Erythroblast (primary cell): ENCODE data around the gene SERPINH1.

ENCODE experiments used
- DNase-seq, 2 experiments: peaks; one replicate each; lab custom pipeline; 2025; lab: John Stamatoyannopoulos, UW
- GATA1 ChIP-seq: IDR thresholded peaks from 2 replicates; pipeline ENCODE4 v1.6.1; 2011; ENCODE audit warnings: low read depth, mild to moderate bottlenecking, control low read depth, low read length, moderate library complexity
- POLR2A ChIP-seq: IDR thresholded peaks from 2 replicates; pipeline ENCODE4 v1.6.1; 2011; ENCODE audit warnings: mild to moderate bottlenecking, low read length

The SERPINH1 gene

DNA sequence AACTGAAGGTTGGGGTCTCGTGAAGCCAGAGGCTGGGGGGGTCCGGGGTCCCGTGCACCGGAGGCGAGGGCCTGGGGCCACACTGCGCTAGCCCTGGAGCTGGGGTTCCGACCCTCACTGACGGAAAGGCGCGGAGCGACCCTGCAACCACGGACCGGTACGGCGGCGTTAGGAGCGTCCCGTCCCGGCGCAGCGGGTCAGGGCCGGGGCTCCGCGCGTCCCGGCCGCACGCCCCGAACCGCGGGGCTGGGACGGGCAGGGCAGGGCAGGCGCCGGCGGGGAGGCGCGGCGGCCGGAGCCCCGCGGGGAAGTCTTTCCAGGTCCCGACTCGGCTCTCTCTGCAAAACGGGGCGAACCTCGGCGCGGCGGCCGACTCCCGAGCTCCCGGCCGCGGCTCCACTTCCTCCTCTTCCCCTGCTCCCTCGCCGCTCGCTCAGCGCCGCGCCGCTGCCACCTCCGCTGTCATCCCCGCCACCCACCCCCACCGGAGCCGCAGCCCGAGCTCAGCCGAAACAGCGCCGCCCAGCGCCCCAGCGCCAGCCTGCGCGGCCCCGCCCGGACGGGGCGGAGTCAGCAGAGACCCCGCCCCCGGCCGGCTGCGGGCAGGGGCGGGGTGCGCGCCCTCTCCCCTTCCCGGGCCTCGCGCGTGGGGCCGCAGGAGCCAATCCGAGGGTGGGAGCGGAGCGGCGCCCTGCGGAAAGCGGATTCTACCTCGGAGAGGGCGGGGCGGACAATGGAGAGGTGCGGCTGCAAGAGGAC, 36.4 kb upstream of the SERPINH1 start, which contains the start of gene GDPD5:
Gene GDPD5 (minus strand): TSS at position 509 of the 759 bp plus-strand sequence. CDS start 48,206 bp downstream, outside the sequence.
- DNase-seq: peak; percentile 91 to 95

DNA sequence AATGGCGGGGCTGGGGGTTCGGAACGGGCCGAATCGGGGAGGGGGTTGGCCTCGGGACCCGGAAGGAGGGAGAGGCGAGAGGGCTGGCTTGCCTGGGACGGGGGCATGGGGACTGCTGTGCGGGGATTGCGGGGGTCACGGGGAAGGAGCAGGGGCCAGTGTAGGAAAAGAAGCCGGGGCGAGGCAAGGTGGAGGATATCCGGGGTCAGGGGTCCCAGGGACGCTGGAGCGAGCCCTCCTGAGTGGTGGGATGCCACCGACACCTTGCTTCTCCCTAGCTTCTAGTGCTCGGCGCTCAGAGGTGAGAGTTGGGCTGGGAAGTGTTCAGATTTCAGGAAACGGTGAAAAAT, 35.9 kb upstream of the SERPINH1 start:
- TF ChIP-seq GATA1 (no peak), POLR2A (no peak)
- DNase-seq: no peak

More for the DNA sequence above, 36.4 kb upstream of the SERPINH1 start, which contains the start of gene GDPD5:
- TF ChIP-seq GATA1: no peak
- TF ChIP-seq POLR2A: peak; percentile 55

DNA sequence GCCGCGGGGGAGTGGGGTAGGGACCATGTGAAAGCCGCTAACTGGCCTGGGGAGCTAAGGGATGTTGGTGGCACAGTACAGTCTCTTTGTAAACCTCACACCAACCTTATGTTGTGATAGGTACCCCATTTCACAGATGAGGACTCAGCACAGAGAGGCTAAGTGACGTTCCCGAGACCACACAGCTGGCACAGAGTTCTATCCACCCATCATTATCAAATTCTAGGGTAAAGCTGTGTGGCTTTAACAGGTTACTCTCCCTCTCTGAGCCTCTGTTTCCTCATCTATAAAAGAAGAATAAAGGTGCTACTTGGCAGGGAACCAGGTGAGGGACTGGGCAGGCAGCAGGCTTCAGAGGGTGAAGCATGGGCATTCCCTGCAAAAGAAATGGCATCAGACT, 34.9 kb upstream of the SERPINH1 start:
- no peak for DNase-seq
- TF ChIP-seq GATA1: no peak
- TF ChIP-seq POLR2A: no peak

DNA sequence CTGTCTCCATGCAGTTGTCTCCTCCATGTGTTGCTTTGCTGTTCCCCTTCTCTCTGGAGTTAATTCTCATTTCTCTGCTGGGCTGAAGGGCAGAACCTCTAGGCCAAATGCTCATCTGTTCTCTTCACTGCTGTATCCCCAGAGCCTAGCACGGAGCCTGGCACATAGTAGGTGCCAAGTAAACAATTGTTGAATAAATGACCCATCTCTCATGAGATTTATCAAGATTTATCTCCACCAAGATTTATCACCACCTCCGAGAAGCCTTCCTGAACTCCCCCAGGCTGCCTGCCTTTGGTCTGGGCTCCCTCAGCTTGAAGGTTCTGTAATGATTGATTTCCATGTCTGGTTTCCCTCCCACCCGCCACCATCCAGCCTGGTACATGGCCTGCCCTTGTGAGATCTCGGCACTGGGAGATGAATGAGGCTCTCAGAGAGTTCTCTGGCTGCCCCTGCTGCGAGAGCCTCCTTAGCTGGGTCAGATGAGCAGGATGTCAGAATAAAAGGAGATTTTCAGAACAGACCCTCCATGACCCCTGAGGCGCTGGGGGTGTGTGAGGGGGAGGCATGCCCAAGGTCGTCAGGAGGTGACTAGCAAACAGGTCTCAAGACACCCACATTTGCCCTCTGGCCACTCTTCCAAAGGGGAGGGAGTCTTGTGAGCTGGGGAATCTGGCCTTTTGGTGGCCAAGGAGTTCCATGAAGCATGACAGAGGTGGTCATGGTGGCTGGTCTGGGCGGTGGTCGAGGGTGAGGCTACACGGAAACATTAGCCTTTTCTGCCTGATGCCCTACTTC, 33.9 kb upstream of the SERPINH1 start:
- DNase-seq: no peak
- TF ChIP-seq GATA1 (no peak), POLR2A (no peak)

DNA sequence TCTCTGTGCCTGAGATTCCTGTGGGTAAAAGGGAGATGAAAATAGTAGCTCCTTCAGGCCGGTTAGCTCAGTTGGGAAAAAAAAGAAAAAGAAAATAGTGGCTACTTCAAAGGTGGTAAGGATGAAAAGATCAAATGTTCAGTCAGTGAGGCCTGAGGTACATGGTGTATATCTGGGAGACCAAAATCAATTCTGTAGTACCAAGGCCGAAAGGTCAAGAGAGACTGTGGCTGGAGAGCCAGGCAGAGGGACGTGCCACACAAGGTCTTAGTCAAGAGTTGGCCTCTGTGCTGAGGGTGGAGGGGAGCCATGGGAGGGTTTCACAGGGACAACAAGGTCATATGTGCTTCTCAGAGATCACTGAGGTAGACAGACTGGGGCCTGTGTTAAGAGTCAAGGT, 31.5 kb upstream of the SERPINH1 start:
- no peak for TF ChIP-seq POLR2A
- TF ChIP-seq GATA1: no peak
- no peak for DNase-seq

DNA sequence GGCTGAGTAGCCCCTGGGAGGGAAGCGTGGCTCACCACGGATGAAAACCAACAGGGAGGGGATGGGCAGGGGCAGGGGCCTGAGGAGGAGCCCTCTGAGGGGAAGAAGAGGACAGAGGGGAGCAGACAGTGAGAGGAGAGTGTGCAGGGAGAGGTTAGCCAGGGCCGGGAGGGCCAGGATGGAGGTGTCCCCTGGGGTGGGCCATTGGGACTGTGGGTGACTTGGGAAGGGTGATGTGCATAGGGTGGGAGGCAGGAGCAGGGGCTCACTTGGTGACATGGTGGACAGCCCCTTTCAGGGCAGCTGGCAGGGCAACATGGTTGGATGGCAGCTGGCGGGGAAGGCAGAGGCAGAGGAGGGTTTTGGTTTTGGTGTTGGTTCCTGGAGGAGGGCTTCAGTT, 30.7 kb upstream of the SERPINH1 start:
- TF ChIP-seq POLR2A (no peak), GATA1 (no peak)
- no peak for DNase-seq

DNA sequence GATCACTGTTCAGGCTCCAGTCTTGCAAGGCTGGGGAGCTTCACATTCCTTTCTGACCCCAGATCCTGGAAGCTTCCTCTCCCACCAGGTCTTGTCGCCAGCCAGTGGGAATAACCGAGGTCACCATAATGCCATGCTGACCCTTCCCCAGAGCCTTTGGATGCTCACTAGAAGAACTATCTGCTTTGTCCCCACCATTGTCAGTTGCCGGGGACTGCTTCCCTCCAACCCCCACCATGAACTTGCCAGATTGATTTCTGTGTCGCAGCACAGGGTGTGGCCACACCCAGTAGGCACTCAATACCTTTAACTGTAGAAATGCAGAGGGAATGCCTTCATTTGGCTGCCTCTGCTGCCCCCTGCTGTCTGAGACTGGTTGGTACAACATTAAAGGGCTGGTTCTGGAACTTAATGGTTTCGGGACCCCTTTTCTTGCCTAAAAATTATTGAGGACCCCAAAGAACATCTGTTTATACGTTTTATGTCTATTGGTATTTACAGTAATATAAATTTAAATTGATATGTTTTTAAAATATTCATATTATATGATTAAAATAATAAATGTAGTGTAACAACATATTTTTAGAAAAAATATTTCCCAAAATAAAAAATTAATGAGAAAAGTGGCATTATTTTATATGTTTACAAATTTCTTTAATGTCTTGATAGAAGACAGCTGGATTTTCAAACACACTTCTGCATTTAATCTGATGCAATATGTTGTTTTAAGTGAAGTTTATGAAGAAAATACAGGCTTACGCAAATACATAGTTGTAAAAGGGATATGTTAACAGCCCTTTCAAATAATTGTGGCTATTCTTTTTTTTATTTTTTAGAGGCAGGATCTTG, 29.6 kb upstream of the SERPINH1 start:
- DNase-seq: peak; percentile 88 to 94
- TF ChIP-seq POLR2A: no peak
- TF ChIP-seq GATA1: no peak

DNA sequence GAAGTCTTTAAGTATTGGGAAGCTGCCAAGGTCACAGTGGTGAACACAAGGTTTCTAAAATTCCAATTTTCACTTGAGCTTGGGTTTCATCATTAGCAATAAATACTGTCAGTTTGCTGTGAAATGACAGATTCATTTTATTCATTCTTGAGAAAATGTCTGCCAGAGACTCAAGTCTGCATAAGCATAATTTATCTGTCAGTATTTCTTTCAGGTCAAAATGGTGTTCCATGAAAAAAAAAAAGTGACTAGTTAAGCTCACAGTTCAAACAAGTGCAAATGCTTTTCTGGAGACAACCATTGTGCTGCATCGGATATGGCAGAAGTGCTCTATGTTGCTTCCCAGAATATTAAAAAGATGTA, 28.2 kb upstream of the SERPINH1 start:
- DNase-seq: no peak
- TF ChIP-seq GATA1 (no peak), POLR2A (no peak)

DNA sequence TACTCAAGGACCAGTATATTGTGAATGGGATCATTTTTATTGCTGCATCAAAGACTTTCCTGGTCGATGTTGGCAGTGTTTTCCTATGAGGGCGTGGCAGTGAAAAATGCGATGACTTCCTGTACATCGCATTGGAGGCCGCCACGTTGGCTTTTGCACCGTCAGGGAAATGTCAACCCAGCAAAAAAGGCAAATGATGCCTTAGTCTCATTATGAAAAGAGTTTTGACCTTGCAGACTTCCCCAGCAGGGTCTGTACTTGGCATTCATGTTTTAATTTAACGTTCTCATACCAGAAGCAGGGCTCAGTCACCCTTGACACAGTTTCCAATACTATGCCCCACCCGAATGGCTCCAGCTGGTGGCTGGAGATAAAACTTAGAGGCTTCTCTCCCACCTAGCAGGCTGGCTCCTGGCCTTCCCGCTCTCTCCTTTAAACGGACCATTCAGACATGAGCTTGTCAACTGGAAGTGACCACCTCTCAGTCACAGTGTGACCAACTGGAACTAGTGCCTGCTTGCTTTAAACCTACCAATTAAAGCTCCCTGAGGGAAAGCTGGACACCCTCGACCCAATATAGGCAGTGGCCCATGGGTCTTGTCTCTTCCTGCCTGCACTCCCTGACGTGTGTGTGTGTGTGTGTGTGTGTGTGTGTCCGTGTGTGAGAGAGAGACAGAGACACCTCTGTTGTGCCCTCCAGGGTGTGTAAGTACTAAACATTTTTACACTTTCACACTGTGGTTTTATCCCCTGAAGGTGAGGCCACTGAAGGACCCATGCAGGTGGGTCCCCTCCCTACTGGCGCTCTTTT, 27.6 kb upstream of the SERPINH1 start:
- DNase-seq: peak; percentile 98 to 100
- TF ChIP-seq GATA1 (peak; percentile 53), POLR2A (peak; percentile 82)

DNA sequence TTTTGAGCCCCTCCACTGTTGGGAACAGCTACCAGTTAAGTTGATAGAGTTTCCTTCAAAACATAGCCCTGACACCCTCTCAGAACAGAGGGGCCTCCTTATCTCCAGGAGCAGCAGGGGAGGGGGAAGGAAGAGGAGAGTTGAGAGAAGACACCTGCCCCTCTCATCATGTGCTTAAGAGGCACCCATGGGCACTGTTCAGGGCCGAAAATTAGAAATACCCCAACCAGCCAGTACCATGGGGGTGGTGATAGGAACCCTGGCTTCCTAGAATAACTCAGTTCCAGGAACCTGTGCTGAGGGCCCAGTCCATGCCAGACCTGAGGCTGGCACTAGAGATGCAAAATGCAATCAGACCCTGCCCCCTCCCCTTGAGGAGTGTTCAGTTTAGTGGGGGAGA, 27.0 kb upstream of the SERPINH1 start:
- TF ChIP-seq POLR2A (peak; percentile 57), GATA1 (no peak)
- DNase-seq: peak; percentile 94 to 97

DNA sequence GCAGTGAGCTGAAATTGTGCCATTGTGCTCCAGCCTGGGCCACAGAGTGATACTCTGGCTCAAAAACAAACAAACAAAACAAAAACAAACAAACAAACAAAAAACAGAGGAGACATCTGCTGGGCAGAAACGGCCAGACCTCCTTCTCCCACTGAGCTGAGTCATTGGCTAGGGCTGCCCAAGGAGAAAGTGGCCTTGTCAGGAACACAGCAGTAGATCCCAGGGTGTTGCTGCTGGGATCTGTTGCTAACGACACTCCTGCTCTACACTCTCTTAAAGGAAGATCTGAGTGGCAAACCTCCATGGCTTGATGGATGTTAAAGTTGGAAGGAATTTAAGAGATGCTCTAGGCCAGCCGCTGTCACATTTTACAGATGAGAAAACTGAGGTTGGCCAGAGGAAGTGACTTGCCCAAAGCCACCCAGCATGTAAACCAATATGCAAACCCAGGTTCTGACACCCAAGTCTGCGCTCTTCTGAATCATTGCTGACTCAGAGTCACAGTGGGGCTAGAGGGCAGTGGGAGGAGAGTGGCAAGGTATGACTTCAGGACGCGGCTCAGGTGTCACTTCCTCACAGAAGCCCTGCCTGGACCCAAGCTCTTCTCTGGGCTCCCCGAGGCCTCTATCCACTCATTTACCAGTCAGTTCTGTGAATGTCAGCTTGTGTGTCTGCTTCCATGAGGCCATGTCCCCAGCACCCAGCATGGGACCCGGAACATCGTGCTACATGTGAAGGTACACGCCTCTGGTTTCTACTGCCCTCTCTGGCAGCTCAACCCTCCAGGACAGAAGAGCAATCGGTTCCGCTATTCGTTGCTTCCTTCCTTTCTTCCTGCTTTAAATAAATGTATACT, 25.0 kb upstream of the SERPINH1 start:
- TF ChIP-seq GATA1 (no peak), POLR2A (peak; percentile 19)
- DNase-seq: peak; percentile 66 to 68

DNA sequence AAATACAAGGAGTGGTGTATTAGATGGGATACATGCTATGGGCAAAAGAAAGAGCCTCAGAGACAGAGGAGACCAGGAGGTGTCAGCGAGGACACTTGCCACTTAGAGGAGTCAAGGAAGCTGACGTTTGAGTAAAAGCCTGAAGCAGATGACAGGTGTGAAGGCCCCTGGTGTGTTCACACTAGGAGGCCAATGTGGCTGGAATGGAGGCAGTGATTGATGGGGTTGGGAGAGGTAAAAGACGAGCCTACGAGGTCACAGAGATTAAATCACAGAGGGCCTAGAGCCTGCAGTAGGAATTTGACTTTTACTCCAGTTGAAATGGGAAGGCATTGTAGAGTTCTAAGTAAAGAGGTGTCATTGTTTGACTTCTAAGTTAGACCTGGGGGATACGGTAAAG, 24.3 kb upstream of the SERPINH1 start:
- no peak for DNase-seq
- TF ChIP-seq POLR2A (no peak), GATA1 (no peak)
